Measurements from ENCODE around the gene IL22RA1.

GRCh38 chr1:24111262-24111995 lies 31.5 kb downstream of the IL22RA1 start:
- TF ChIP-seq EZH2 (IDR thresholded peaks at IDR 0.05; ENCODE audit: insufficient read depth, poor library complexity, severe bottlenecking): no peak
- no peak for TF ChIP-seq EZH2phosphoT487 (IDR thresholded peaks at IDR 0.05; ENCODE audit: insufficient read depth, low read depth)
